ENCODE measurements around the gene VEGFD. TPM values are rescaled to one million over a fixed set of nuclear protein-coding genes. Genes with fewer than 3 reads are reported as not detected.

The VEGFD gene, protein sequence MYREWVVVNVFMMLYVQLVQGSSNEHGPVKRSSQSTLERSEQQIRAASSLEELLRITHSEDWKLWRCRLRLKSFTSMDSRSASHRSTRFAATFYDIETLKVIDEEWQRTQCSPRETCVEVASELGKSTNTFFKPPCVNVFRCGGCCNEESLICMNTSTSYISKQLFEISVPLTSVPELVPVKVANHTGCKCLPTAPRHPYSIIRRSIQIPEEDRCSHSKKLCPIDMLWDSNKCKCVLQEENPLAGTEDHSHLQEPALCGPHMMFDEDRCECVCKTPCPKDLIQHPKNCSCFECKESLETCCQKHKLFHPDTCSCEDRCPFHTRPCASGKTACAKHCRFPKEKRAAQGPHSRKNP
- 0.07 and 0.34 TPM in 2 replicates for total RNA-seq

GRCh38 chrX:15384304-15384703 lies at the start of gene VEGFD:
VEGFD (minus strand) TSS chrX:15384413; CDS start chrX:15383946, 467 bp downstream.

GRCh38 chrX:15335135-15336022 lies 48.8 kb downstream of the VEGFD start, which contains the start of gene PIGA:
PIGA (minus strand) TSS chrX:15335523; CDS start chrX:15331930, 3,593 bp downstream.

DNA sequence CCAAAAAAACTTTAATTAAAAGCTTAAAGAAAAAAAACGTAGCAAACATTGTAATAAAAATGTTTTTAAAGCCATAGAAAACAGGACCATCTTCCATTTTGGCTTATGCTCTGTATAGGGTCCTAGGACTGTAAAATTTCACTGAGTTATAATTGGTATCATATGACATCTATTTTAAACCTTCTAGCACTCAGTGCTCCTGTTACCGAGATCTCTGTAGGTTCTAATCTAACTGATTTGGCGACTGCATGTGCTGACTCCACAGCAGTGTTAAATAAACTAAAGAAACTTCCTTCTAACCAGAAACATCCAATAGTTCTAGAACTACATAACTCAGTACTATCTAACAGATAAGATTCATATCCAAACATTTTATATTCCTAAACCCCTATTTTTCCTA lies 68.7 kb downstream of the VEGFD start, which contains the start of gene ASB11:
Gene ASB11, minus strand, starts transcription at position 132 of the 400 bp plus-strand sequence. Its CDS starts 35 bp downstream, at position 97.

Other genes starting within 250 kb of the VEGFD start
- 24.5 and 27.0 TPM in 2 replicates for gene ASB9, start 114.3 kb downstream of the VEGFD start, total RNA-seq
- gene ASB11, start 68.8 kb downstream of the VEGFD start, total RNA-seq: not detected in 2 replicates
- 6.3 and 6.8 TPM in 2 replicates for gene PIGA, start 48.9 kb downstream of the VEGFD start, total RNA-seq
- gene PIR, start 108.9 kb upstream of the VEGFD start, total RNA-seq: 53.2 and 53.5 TPM in 2 replicates
- 13.5 and 14.0 TPM in 2 replicates for gene BMX, start 116.4 kb upstream of the VEGFD start, total RNA-seq
- not detected in 2 replicates for gene ACE2, start 216.5 kb upstream of the VEGFD start, total RNA-seq

Measured in mammary microvascular endothelial cell (primary cell).